CD8-positive, alpha-beta memory T cell (primary cell): ENCODE data around the gene RUNX3. TPM values are rescaled to one million over a fixed set of nuclear protein-coding genes. Genes with fewer than 3 reads are reported as not detected.

Experiments used
- CTCF ChIA-PET: fragments of 350-600 bp; sonication (Branson Sonifier 250); formaldehyde crosslinking; loops from one replicate; lab custom pipeline; 2021; ENCODE audit warnings: antibody characterized with exemption; lab: Charles Lee
- POLR2A ChIA-PET: fragments of 350-600 bp; sonication (Branson Sonifier 250); formaldehyde crosslinking; loops from one replicate; lab custom pipeline; 2021; ENCODE audit warnings: antibody characterized with exemption; lab: Charles Lee
- DNase-seq, 5 donors: peaks; one replicate each; pipeline versions ENCODE4 v3.0.0 to v3.0.0-alpha.2; 2020 to 2022; ENCODE audit warnings: mixed read lengths in 1 of 5
- H3K27ac ChIP-seq: one replicate; pipeline ENCODE4 v1.7.0; 2013; ENCODE audit warnings: low read depth, mild to moderate bottlenecking, low read length, moderate library complexity
- H3K27me3 ChIP-seq: 2 replicates; pipeline ENCODE4 v1.7.0; 2013; ENCODE audit warnings: low read length, mild to moderate bottlenecking; ENCODE audit not compliant: insufficient read depth, poor library complexity, severe bottlenecking
- H3K36me3 ChIP-seq: 2 replicates; pipeline ENCODE4 v1.7.0; 2013; ENCODE audit warnings: mild to moderate bottlenecking, low read length, moderate library complexity; ENCODE audit not compliant: insufficient read depth
- H3K4me1 ChIP-seq: 2 replicates; pipeline ENCODE4 v1.7.0; 2013; ENCODE audit warnings: mild to moderate bottlenecking, low read length, moderate library complexity; ENCODE audit not compliant: insufficient read depth
- H3K4me3 ChIP-seq: 2 replicates; pipeline ENCODE4 v1.7.0; 2013; ENCODE audit warnings: mild to moderate bottlenecking, low read length
- H3K9me3 ChIP-seq: 2 replicates; pipeline ENCODE4 v1.7.0; 2013; ENCODE audit warnings: mild to moderate bottlenecking, low read length
- H3K27ac Mint-ChIP-seq, 8 donors: one replicate each; pipeline ENCODE4 v1.8.0; 2020 to 2021; ENCODE audit warnings: mixed read lengths in 8 of 8, mild to moderate bottlenecking in 6 of 8, inconsistent platforms in 3 of 8, moderate library complexity in 3 of 8
- H3K27me3 Mint-ChIP-seq, 2 donors: one replicate each; pipeline ENCODE4 v1.8.0; 2020 to 2021; ENCODE audit warnings: mixed read lengths in 2 of 2, mild to moderate bottlenecking in 1 of 2, moderate library complexity in 1 of 2
- H3K36me3 Mint-ChIP-seq, 3 donors: one replicate each; pipeline ENCODE4 v1.8.0; 2020 to 2021; ENCODE audit warnings: mixed read lengths in 3 of 3, inconsistent platforms in 1 of 3, mild to moderate bottlenecking in 1 of 3
- H3K4me1 Mint-ChIP-seq, 3 donors: one replicate each; pipeline ENCODE4 v1.8.0; 2020 to 2021; ENCODE audit warnings: mixed read lengths in 3 of 3, inconsistent platforms in 1 of 3, mild to moderate bottlenecking in 1 of 3
- H3K4me3 Mint-ChIP-seq, 7 donors: one replicate each; pipeline ENCODE4 v1.8.0; 2020 to 2021; ENCODE audit warnings: mixed read lengths in 7 of 7, mild to moderate bottlenecking in 6 of 7, moderate library complexity in 4 of 7, inconsistent platforms in 2 of 7
- H3K9me3 Mint-ChIP-seq, 5 donors: one replicate each; pipeline ENCODE4 v1.8.0; 2020 to 2022; ENCODE audit warnings: mixed read lengths in 5 of 5, mild to moderate bottlenecking in 3 of 5, moderate library complexity in 2 of 5, inconsistent platforms in 1 of 5
- polyA plus RNA-seq: library from polyadenylated mRNA; unstranded; fragments of 300-500 nt; fragmentation: Illumina TruSeq; gene quantifications from one replicate; pipeline ENCODE4 v1.2.3, GENCODE V29; 2021
- total RNA-seq, 2 experiments: library from RNA; stranded (reverse); gene quantifications; one replicate each; pipeline ENCODE4 v1.2.3, GENCODE V29; 2021

RUNX3 gene
- total and polyA plus RNA-seq, 3 experiments from 2014 or later: 107 to 241 (median 218) TPM

DNA sequence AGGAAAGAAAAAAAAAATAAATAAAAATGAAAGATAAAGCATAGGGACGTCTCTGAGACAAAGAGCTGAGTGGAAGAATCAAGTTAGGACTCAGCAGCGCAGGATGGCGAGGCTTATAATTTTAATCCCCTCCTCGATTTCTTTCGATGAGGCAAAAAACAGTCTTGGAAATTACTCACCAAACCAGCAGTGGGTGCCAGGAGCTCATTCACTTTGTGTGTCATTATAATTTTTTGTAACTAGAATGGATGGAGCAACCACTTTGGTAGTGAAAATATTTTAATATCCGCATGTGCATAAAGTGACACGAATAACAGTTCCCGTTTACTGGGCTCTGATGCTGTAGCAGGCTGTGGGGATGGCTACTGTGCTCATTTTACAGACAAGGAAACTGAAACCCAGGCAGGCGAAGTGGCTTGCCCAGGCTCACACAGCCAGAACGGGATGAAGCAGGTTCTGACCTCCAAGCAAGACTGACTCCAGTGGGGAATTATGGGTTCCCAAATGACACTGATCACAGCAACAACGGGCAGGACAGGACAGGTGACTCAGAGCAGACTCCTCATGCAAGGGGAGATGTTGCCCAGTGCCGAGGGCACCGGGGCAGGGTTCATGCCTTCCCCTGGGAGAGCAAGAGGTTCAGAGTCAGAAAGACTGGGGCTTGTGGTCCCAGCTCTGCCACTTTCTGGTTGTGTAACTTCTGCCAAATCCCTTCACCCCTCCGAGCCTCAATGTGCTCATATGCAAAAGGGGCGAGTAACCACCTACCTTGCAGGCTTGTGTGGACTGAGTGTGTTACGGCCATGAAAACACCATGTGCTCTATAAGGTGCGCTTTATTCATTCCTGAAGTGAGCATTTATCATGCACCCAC, 63.6 kb downstream of the RUNX3 start:
- ChIA-PET CTCF (interaction anchor here (0.8 to 2.1 kb wide), 3 partner anchors 18 to 200 kb away, joined by 3 to 6 read pairs (median 4); no protein-coding TSS in a partner anchor), POLR2A (no interaction called here)
- H3K4me3 ChIP-seq: no peak overlapping the region
- Mint-ChIP-seq H3K4me3 (no peak overlapping the region), H3K9me3 (no peaks in the 10 kb centered on the region), H3K27me3 (peaks cover 0 to 7% of the 10 kb centered on the region in 2 donors), H3K27ac (no peak overlapping the region), H3K4me1 (peaks cover 4 to 11% (median 9%) of the 10 kb centered on the region in 3 donors), H3K36me3 (peaks cover 0 to 5% (median 0%) of the 10 kb centered on the region in 3 donors)
- H3K27me3 ChIP-seq: no peaks in the 10 kb centered on the region
- H3K9me3 ChIP-seq: no peaks in the 10 kb centered on the region
- no peak for DNase-seq
- H3K27ac ChIP-seq: no peak overlapping the region
- H3K4me1 ChIP-seq: peaks cover 10% of the 10 kb centered on the region
- H3K36me3 ChIP-seq: no peaks in the 10 kb centered on the region

GRCh38 chr1:24865587-24865986, 64.5 kb downstream of the RUNX3 start:
- Mint-ChIP-seq H3K4me1 (peaks cover 0 to 5% (median 2%) of the 10 kb centered on the region in 3 donors), H3K9me3 (no peaks in the 10 kb centered on the region), H3K27ac (no peak overlapping the region), H3K4me3 (no peak overlapping the region), H3K27me3 (peaks cover 0 to 5% of the 10 kb centered on the region in 2 donors), H3K36me3 (peaks cover 0 to 5% (median 0%) of the 10 kb centered on the region in 3 donors)
- H3K9me3 ChIP-seq: no peaks in the 10 kb centered on the region
- CTCF ChIA-PET: interaction anchor here (0.8 to 2.1 kb wide), 3 partner anchors 18 to 201 kb away, joined by 3 to 6 read pairs (median 4); no protein-coding TSS in a partner anchor
- peaks cover 3% of the 10 kb centered on the region for H3K4me1 ChIP-seq
- H3K4me3 ChIP-seq: no peak overlapping the region
- no peaks in the 10 kb centered on the region for H3K27me3 ChIP-seq
- no peaks in the 10 kb centered on the region for H3K36me3 ChIP-seq
- no peak overlapping the region for H3K27ac ChIP-seq
- DNase-seq: no peak
- POLR2A ChIA-PET: no interaction called here

- Histone ChIP-seq H3K27me3 (no peaks in the 10 kb centered on the region), H3K4me3 (no peak overlapping the region), H3K27ac (no peak overlapping the region), H3K4me1 (no peaks in the 10 kb centered on the region), H3K36me3 (no peaks in the 10 kb centered on the region), H3K9me3 (no peaks in the 10 kb centered on the region)
- Mint-ChIP-seq H3K4me1 (peaks cover 0 to 3% (median 0%) of the 10 kb centered on the region in 3 donors), H3K27me3 (peaks cover 0 to 5% of the 10 kb centered on the region in 2 donors), H3K27ac (peak overlapping the region in 1 of 8 donors; percentile 58), H3K9me3 (no peaks in the 10 kb centered on the region), H3K36me3 (peaks cover 0 to 5% (median 0%) of the 10 kb centered on the region in 3 donors), H3K4me3 (no peak overlapping the region)
- ChIA-PET POLR2A (no interaction called here), CTCF (interaction anchor here (2.1 kb wide), 1 partner anchor 17 kb away, joined by 6 read pairs; no protein-coding TSS in a partner anchor)
- no peak for DNase-seq
These were observed 64.9 kb downstream of the RUNX3 start for GRCh38 chr1:24865168-24865567.

- Mint-ChIP-seq H3K4me3 (no peak overlapping the region), H3K9me3 (no peaks in the 10 kb centered on the region), H3K27me3 (peaks cover 0 to 5% of the 10 kb centered on the region in 2 donors), H3K36me3 (peaks cover 0 to 5% (median 0%) of the 10 kb centered on the region in 3 donors), H3K27ac (no peak overlapping the region), H3K4me1 (peaks cover 0 to 3% (median 0%) of the 10 kb centered on the region in 3 donors)
- Histone ChIP-seq H3K27ac (no peak overlapping the region), H3K36me3 (no peaks in the 10 kb centered on the region), H3K9me3 (no peaks in the 10 kb centered on the region), H3K4me1 (no peaks in the 10 kb centered on the region), H3K4me3 (no peak overlapping the region), H3K27me3 (no peaks in the 10 kb centered on the region)
- CTCF ChIA-PET: no interaction called here
- POLR2A ChIA-PET: no interaction called here
- DNase-seq: no peak
These were observed 65.7 kb downstream of the RUNX3 start for GRCh38 chr1:24864370-24864777.

DNA sequence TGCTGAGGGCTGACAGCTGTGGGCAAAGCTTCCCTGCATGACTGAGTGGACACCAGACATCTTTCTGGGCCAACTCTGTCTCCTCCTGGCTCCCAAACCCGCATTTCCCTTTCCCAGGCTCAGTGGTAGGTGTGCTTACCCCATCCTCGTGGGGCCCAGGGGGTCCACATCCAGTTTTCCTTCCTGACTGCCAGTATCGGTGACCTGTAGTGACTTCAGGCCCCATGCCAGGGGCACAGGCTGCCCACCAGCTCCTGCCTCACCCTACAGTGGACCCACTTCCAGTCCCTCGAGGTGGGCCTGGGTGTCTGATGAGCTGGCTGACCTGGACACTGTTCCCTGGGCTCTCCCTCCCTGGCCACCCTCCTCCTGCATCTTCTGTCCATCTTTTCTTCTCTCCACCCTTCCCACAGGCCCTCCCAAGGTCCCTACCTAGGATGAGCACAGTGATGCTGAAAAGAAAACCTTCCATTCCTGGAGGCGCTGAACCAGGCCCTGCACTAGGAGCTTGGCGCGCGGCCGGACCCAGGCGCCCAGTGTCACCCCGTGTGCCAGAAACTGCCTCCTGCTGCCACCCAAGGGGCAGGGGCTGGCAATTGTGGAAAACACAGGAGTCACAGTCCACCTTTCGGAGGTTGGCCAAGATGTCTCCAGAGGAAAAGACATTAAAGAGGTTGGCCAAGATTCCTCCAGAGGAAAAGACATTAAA, 67.1 kb downstream of the RUNX3 start:
- Mint-ChIP-seq H3K9me3 (no peaks in the 10 kb centered on the region), H3K27me3 (peaks cover 0 to 3% of the 10 kb centered on the region in 2 donors), H3K4me3 (no peak overlapping the region), H3K4me1 (peaks cover 8 to 13% (median 9%) of the 10 kb centered on the region in 3 donors), H3K36me3 (peaks cover 0 to 5% (median 0%) of the 10 kb centered on the region in 3 donors), H3K27ac (peak overlapping the region in 1 of 8 donors; percentile 58)
- H3K4me3 ChIP-seq: no peak overlapping the region
- DNase-seq: no peak
- no peaks in the 10 kb centered on the region for H3K36me3 ChIP-seq
- CTCF ChIA-PET: interaction anchor here (1.3 kb wide), 1 partner anchor 15 kb away, joined by 3 read pairs; no protein-coding TSS in a partner anchor
- POLR2A ChIA-PET: no interaction called here
- H3K9me3 ChIP-seq: no peaks in the 10 kb centered on the region
- no peak overlapping the region for H3K27ac ChIP-seq
- no peaks in the 10 kb centered on the region for H3K4me1 ChIP-seq
- H3K27me3 ChIP-seq: no peaks in the 10 kb centered on the region

DNA sequence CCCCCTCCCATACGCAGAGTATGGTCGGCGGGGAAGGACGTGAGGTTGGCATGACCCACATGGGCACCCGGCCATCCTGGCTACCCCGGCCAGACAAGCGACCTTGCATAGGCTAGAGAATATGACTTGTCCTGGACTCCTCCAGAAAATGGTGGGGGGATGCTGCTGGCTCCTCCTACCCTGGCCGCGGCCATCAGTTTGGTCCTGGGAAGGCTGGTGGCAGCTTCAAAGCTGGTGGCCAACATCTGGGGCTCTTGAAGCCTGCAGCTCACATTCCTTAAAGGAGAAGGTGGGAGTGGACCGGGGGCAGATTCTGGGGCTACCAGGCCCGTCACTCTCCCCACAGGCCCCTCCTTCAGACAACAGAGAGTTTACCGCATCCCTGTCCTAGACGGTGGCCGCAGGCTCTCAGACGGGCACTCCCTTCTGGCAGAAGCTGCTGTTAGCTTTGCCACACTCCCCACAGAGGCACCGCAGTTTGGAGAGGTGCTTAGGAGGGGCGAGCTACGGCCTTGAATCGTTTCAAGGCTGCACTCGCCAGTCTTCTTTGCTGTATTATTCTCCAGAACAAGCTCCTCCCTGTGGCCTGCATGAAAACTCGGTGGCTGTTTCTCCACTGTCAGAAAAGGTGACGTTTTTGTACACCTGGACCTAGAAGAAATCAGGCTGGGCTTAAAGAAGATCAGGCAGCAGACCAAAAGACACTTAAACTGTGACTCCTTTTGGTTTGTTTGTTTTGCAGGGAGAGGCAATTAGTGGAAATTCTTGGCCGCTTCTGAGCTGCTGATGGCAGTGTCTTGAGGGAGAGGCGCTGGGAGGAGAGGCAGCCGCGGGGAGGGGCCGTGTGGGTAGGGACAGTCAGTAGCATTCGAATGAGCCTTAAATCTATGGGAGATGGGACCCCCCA, 68.0 kb downstream of the RUNX3 start:
- H3K27ac Mint-ChIP-seq: peak overlapping the region in 1 of 8 donors; percentile 58
- POLR2A ChIA-PET: no interaction called here

GRCh38 chr1:24860841-24861240, 69.2 kb downstream of the RUNX3 start:
- H3K36me3 Mint-ChIP-seq: peaks cover 0 to 5% (median 0%) of the 10 kb centered on the region in 3 donors
- Histone ChIP-seq H3K27me3 (no peaks in the 10 kb centered on the region), H3K9me3 (no peaks in the 10 kb centered on the region), H3K4me3 (no peak overlapping the region), H3K4me1 (peaks cover 14% of the 10 kb centered on the region), H3K27ac (no peak overlapping the region), H3K36me3 (no peaks in the 10 kb centered on the region)
- no peak overlapping the region for H3K4me3 Mint-ChIP-seq
- peaks cover 0 to 3% of the 10 kb centered on the region in 2 donors for H3K27me3 Mint-ChIP-seq
- peaks cover 21 to 29% (median 28%) of the 10 kb centered on the region in 3 donors for H3K4me1 Mint-ChIP-seq
- CTCF ChIA-PET: interaction anchor here (1.1 to 1.2 kb wide), 2 partner anchors 51 to 244 kb away, joined by 3 read pairs; no protein-coding TSS in a partner anchor
- H3K27ac Mint-ChIP-seq: no peak overlapping the region
- H3K9me3 Mint-ChIP-seq: no peaks in the 10 kb centered on the region
- POLR2A ChIA-PET: interaction anchor here (0.7 kb wide), 2 partner anchors 7 to 104 kb away, joined by 4 to 5 read pairs; no protein-coding TSS in a partner anchor
- DNase-seq: no peak

More for the DNA sequence above, 68.0 kb downstream of the RUNX3 start:
- no peaks in the 10 kb centered on the region for H3K36me3 ChIP-seq
- H3K9me3 ChIP-seq: no peaks in the 10 kb centered on the region
- DNase-seq: no peak
- Mint-ChIP-seq H3K4me1 (peaks cover 14 to 20% (median 16%) of the 10 kb centered on the region in 3 donors), H3K4me3 (peak overlapping the region in 1 of 7 donors; percentile 34), H3K27me3 (peaks cover 0 to 3% of the 10 kb centered on the region in 2 donors), H3K36me3 (peaks cover 0 to 5% (median 0%) of the 10 kb centered on the region in 3 donors), H3K9me3 (no peaks in the 10 kb centered on the region)
- CTCF ChIA-PET: interaction anchor here (0.7 kb wide), 1 partner anchor 14 kb away, joined by 3 read pairs; no protein-coding TSS in a partner anchor
- H3K4me1 ChIP-seq: peaks cover 4% of the 10 kb centered on the region
- no peak overlapping the region for H3K27ac ChIP-seq
- no peaks in the 10 kb centered on the region for H3K27me3 ChIP-seq
- no peak overlapping the region for H3K4me3 ChIP-seq
